Fibroblast of the aortic adventitia (primary cell): ENCODE results near the gene VARS1. TPM values are rescaled to one million over a fixed set of nuclear protein-coding genes. Genes with fewer than 3 reads are reported as not detected.

ENCODE experiments used
- DNase-seq: peaks from one replicate; pipeline ENCODE4 v3.0.0-alpha.2; 2010; ENCODE audit warnings: low read depth
- H3K4me3 ChIP-seq: 2 replicates; pipeline ENCODE4 v1.5.1; 2011; ENCODE audit warnings: low read depth, mild to moderate bottlenecking, control low read depth, low read length, moderate library complexity
- CTCF ChIP-seq: IDR thresholded peaks from 2 replicates; pipeline ENCODE4 v1.5.1; 2011; ENCODE audit warnings: mild to moderate bottlenecking, low read length, control low read depth, inconsistent platforms; ENCODE audit not compliant: insufficient read depth
- total RNA-seq: library from RNA; depleted of rRNA; stranded (reverse); fragments of >200 nt; gene quantifications from 2 replicates; pipeline ENCODE4 v1.2.3, GENCODE V29; 2012; ENCODE audit warnings: low replicate concordance

Gene VARS1
- total RNA-seq, 1 donor = 68.8 TPM

- no peak for TF ChIP-seq CTCF
- H3K4me3 ChIP-seq = no peak overlapping the region
Observed at GRCh38 chr6:31780507-31781243, 14.9 kb downstream of the VARS1 start.

GRCh38 chr6:31779908-31780307, 15.6 kb downstream of the VARS1 start:
- TF ChIP-seq CTCF = no peak
- H3K4me3 ChIP-seq = no peak overlapping the region
- DNase-seq = no peak

More at GRCh38 chr6:31780507-31781243, 14.9 kb downstream of the VARS1 start:
- DNase-seq = no peak

- no peak for DNase-seq
- no peak for TF ChIP-seq CTCF
- H3K4me3 ChIP-seq = no peak overlapping the region
Observed at GRCh38 chr6:31778999-31779885, 16.3 kb downstream of the VARS1 start.

- DNase-seq = no peak
- no peak for TF ChIP-seq CTCF
- no peak overlapping the region for H3K4me3 ChIP-seq
Observed at GRCh38 chr6:31778193-31778592, 17.4 kb downstream of the VARS1 start.

GRCh38 chr6:31777667-31778050, 17.9 kb downstream of the VARS1 start:
- no peak for DNase-seq
- TF ChIP-seq CTCF = no peak
- no peak overlapping the region for H3K4me3 ChIP-seq

- H3K4me3 ChIP-seq = no peak within 1 kb of the TSS
- no peak for TF ChIP-seq CTCF
- peak; percentile 73 for DNase-seq
Observed at GRCh38 chr6:31776989-31777666, 18.4 kb downstream of the VARS1 start, which contains the start of gene VWA7. TSS of gene VWA7 (minus strand) at chr6:31777328. CDS start at chr6:31776779, 549 bp downstream.
